Caco-2 (cell line): ENCODE data around the gene PFKP. TPM values are rescaled to one million over a fixed set of nuclear protein-coding genes. Genes with fewer than 3 reads are reported as not detected.

Experiments
- Bru-seq: library from RNA; stranded (reverse); fragments of 400-500 nt; gene quantifications from one replicate; lab custom pipeline; 2021; lab: Mats Ljungman, UMichigan
- BruChase-seq, 2 experiments: library from RNA; stranded (reverse); fragments of 400-500 nt; gene quantifications; one replicate each; lab custom pipeline; 2021; lab: Mats Ljungman, UMichigan
- BruUV-seq: library from RNA; stranded (reverse); fragments of 400-500 nt; replicated peaks from 2 replicates; lab custom pipeline; 2021; lab: Mats Ljungman, UMichigan
- CTCF ChIA-PET: fragments of 300-600 bp; sonication (Branson Sonifier 250); formaldehyde crosslinking; loops from one replicate; lab custom pipeline; 2022; ENCODE audit warnings: antibody characterized with exemption; lab: Charles Lee
- POLR2A ChIA-PET: fragments of 300-600 bp; sonication (Branson Sonifier 250); formaldehyde crosslinking; loops from one replicate; lab custom pipeline; 2022; ENCODE audit warnings: antibody characterized with exemption; lab: Charles Lee
- DNase-seq, 2 experiments: peaks; one replicate each; pipeline versions ENCODE4 v3.0.0 to v3.0.0-alpha.2; 2020 to 2022
- H3K27me3 ChIP-seq: replicated peaks from 2 replicates; pipeline ENCODE4 v1.6.0; 2011; ENCODE audit warnings: low read length; ENCODE audit not compliant: control insufficient read depth, insufficient read depth
- H3K36me3 ChIP-seq: 2 replicates; pipeline ENCODE4 v1.5.1; 2011; ENCODE audit warnings: low read length; ENCODE audit not compliant: control insufficient read depth, insufficient read depth
- H3K4me1 ChIP-seq: fragments of 250-450 bp; sonication (Bioruptor Pico); 2 replicates; pipeline ENCODE4 v1.5.1; 2020; ENCODE audit warnings: mild to moderate bottlenecking
- H3K4me3 ChIP-seq: 2 replicates; pipeline ENCODE4 v1.5.1; 2011; ENCODE audit warnings: low read depth, mild to moderate bottlenecking, control low read depth, low read length
- H3K9me3 ChIP-seq: fragments of 250-450 bp; sonication (Bioruptor Pico); 2 replicates; pipeline ENCODE4 v1.5.1; 2020; ENCODE audit warnings: mild to moderate bottlenecking, moderate library complexity
- H3K27ac Mint-ChIP-seq: one replicate; pipeline ENCODE4 v1.8.0; 2022; ENCODE audit warnings: mixed read lengths; ENCODE audit not compliant: unreplicated experiment
- H3K27me3 Mint-ChIP-seq: one replicate; pipeline ENCODE4 v1.8.0; 2022; ENCODE audit warnings: mixed read lengths; ENCODE audit not compliant: insufficient read depth, unreplicated experiment
- H3K36me3 Mint-ChIP-seq: one replicate; pipeline ENCODE4 v1.8.0; 2022; ENCODE audit warnings: mild to moderate bottlenecking, mixed read lengths; ENCODE audit not compliant: insufficient read depth, unreplicated experiment
- H3K4me1 Mint-ChIP-seq: one replicate; pipeline ENCODE4 v1.8.0; 2022; ENCODE audit warnings: low read depth, mixed read lengths; ENCODE audit not compliant: unreplicated experiment
- H3K4me3 Mint-ChIP-seq: one replicate; pipeline ENCODE4 v1.8.0; 2022; ENCODE audit warnings: mild to moderate bottlenecking, moderate library complexity, mixed read lengths; ENCODE audit not compliant: unreplicated experiment
- H3K9me3 Mint-ChIP-seq: one replicate; pipeline ENCODE4 v1.8.0; 2022; ENCODE audit warnings: mixed read lengths; ENCODE audit not compliant: unreplicated experiment
- intact Hi-C: fragments of 100-400 bp; cut with micrococcal nuclease; formaldehyde crosslinking; loops from one replicate; pipeline ENCODE4 v1.10.0; 2022; ENCODE audit not compliant: unreplicated experiment
- long read RNA-seq: library from polyadenylated mRNA; stranded (forward); transcript quantifications from one replicate; pipeline ENCODE4 v2.0.0, GENCODE V29; 2022
- total RNA-seq: library from RNA; stranded (reverse); gene quantifications from 2 replicates; pipeline ENCODE4 v1.2.3, GENCODE V29; 2022
- TF ChIP-seq, protein P1 (sequence below), 2 experiments: fragments of 200-600 bp in 1 of 2; IDR thresholded peaks; 1 replicate in 1 of 2; 2 replicates in 1 of 2; pipeline versions ENCODE4 v1.5.1 to v1.8.0; 2011 to 2022; ENCODE audit warnings: antibody characterized with exemption in 1 of 2, control low read depth in 1 of 2, inconsistent platforms in 1 of 2, low read depth in 1 of 2, low read length in 1 of 2, mild to moderate bottlenecking in 1 of 2, moderate library complexity in 1 of 2; ENCODE audit not compliant: insufficient read depth in 1 of 2, severe bottlenecking in 1 of 2, unreplicated experiment in 1 of 2

Gene PFKP
- total RNA-seq (218 and 234 TPM in 2 replicates), Bru-seq, nascent RNA (percentile 84 among the genes with signal in this experiment), BruChase-seq, experiment 1, labeled RNA remaining after a 2-hour chase (percentile 88 among the genes with signal in this experiment), BruChase-seq, experiment 2, labeled RNA remaining after a 6-hour chase (percentile 92 among the genes with signal in this experiment)
- long read RNA-seq, transcript PFKP-203 (22 exons, 2,654 nt): major isoform, 181 of 270 reads
- long read RNA-seq, transcript PFKP-201 (6 exons, 1,698 nt): minor isoform, 32 of 270 reads
- long read RNA-seq, partial matches to known transcripts: 37 of 270 reads
- long read RNA-seq, other reads (novel, unspliced or antisense): 20 of 270 reads

DNA sequence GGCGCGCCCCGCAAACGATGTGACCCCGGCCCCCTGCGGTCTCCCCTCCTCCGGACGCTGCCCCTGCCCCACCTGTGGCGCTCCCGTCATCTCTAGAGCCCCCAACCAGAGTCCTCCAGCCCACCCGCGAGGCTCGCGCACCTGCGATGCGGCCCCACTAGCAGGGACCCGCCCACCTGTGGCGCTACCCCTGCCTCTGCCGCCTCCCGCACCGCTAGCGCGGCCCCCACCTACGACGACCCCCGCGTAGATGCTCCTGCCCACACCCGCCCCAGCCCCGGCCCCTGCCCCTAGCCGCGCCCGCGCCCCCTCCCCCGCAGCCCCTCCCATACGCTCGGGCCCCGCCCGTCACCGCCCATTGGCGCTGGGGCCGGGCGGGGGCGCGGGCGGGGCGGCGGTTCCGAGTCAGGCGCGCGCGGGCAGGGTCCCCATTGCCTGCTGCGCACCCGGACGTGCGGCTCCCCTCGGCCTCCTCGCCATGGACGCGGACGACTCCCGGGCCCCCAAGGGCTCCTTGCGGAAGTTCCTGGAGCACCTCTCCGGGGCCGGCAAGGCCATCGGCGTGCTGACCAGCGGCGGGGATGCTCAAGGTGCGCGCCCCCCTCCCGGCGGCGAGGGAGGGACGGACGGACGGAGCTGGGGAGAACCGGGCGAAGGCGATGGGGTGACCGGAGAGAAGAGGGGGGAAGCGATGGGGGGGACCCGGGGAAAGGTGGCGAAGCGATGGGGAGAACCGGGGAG, at the start of gene PFKP:
Gene PFKP (plus strand): TSS at position 431 of the 741 bp plus-strand sequence. CDS start 48 bp downstream, at position 479.
- no peaks in the 10 kb centered on the region for H3K27me3 ChIP-seq
- ChIA-PET CTCF (interaction anchor here (0.6 kb wide), 2 partner anchors 129 to 1364 kb away, joined by 10 to 11 read pairs; no protein-coding TSS in a partner anchor), POLR2A (interaction anchor here (1.0 kb wide), 1 partner anchor 24 kb away, joined by 4 read pairs; no protein-coding TSS in a partner anchor)
- intact Hi-C loops: no loop called here
- Mint-ChIP-seq H3K36me3 (peaks cover 49% of the 10 kb centered on the region), H3K4me3 (peak within 1 kb of the TSS; percentile 95), H3K27ac (peak within 1 kb of the TSS; percentile 64), H3K9me3 (no peaks in the 10 kb centered on the region), H3K4me1 (peaks cover 23% of the 10 kb centered on the region), H3K27me3 (no peaks in the 10 kb centered on the region)
- BruUV-seq: no TSS peak
- peak in 1 of 2 experiments; percentile 81 for DNase-seq
- peak within 1 kb of the TSS; percentile 97 for H3K4me3 ChIP-seq
- H3K9me3 ChIP-seq: no peaks in the 10 kb centered on the region
- no peaks in the 10 kb centered on the region for H3K36me3 ChIP-seq
- peaks cover 36% of the 10 kb centered on the region for H3K4me1 ChIP-seq
- TF ChIP-seq, protein P1, sequence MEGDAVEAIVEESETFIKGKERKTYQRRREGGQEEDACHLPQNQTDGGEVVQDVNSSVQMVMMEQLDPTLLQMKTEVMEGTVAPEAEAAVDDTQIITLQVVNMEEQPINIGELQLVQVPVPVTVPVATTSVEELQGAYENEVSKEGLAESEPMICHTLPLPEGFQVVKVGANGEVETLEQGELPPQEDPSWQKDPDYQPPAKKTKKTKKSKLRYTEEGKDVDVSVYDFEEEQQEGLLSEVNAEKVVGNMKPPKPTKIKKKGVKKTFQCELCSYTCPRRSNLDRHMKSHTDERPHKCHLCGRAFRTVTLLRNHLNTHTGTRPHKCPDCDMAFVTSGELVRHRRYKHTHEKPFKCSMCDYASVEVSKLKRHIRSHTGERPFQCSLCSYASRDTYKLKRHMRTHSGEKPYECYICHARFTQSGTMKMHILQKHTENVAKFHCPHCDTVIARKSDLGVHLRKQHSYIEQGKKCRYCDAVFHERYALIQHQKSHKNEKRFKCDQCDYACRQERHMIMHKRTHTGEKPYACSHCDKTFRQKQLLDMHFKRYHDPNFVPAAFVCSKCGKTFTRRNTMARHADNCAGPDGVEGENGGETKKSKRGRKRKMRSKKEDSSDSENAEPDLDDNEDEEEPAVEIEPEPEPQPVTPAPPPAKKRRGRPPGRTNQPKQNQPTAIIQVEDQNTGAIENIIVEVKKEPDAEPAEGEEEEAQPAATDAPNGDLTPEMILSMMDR (IDR thresholded peaks at IDR 0.05; ENCODE audit: insufficient read depth in 1 of 2, low read depth in 1 of 2, low read length in 1 of 2, severe bottlenecking in 1 of 2, unreplicated experiment in 1 of 2): no peak

DNA sequence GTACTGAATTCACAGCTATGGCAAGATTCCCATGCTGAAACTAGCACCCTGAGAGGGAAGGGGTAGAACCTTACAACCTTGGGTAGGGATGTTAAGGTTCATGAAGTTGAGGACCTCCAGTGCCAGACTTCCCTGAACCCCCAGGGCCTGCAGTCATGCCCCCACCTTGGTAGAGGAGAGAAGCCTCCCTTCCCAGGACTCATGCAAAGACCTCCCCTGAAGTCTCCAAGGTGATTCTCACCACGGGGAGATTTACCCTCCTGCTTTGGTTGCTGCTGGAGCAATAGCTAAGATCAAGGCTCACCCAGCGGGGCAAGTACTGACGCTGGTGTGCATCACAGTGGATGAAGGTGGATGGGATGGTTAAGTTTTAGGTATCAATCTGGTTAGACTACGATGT, 49.1 kb upstream of the PFKP start:
- Mint-ChIP-seq H3K4me3 (no peak overlapping the region), H3K4me1 (peaks cover 12% of the 10 kb centered on the region), H3K27me3 (peaks cover 15% of the 10 kb centered on the region), H3K27ac (no peak overlapping the region), H3K36me3 (no peaks in the 10 kb centered on the region), H3K9me3 (peaks cover 7% of the 10 kb centered on the region)
- peaks cover 2% of the 10 kb centered on the region; the same call in 1 of the 2 replicates for H3K27me3 ChIP-seq
- no peaks in the 10 kb centered on the region for H3K36me3 ChIP-seq
- TF ChIP-seq, protein P1 (IDR thresholded peaks at IDR 0.05; ENCODE audit: insufficient read depth in 1 of 2, low read depth in 1 of 2, low read length in 1 of 2, severe bottlenecking in 1 of 2, unreplicated experiment in 1 of 2): no peak
- H3K4me1 ChIP-seq: no peaks in the 10 kb centered on the region
- H3K4me3 ChIP-seq: no peak overlapping the region
- BruUV-seq: no TSS peak
- no peaks in the 10 kb centered on the region for H3K9me3 ChIP-seq
- DNase-seq: no peak
- intact Hi-C loops: no loop called here
- POLR2A ChIA-PET: no interaction called here
- CTCF ChIA-PET: no interaction called here

DNA sequence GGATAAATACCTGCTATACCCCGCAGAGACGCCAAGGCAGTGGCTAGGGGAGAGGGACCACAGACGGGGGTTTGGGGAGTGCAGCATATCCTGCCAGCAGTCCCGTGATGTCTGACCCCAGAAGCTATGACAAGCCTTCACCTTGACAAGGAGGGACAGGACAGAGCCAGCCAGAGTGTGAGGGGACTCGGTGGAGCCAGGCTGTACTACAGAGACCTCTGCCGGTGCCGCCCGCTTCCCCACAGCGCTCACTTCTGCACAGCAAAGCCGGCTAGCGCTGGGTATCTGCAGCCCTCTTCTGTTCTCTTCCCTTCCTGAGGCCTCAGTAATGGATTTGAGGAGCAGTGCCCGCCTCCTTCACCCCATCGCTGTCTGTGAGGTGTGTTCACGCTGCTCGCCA, 47.0 kb upstream of the PFKP start:
- Histone ChIP-seq H3K4me3 (no peak overlapping the region), H3K4me1 (no peaks in the 10 kb centered on the region), H3K9me3 (no peaks in the 10 kb centered on the region), H3K27me3 (peaks cover 2% of the 10 kb centered on the region; the same call in 1 of the 2 replicates), H3K36me3 (no peaks in the 10 kb centered on the region)
- intact Hi-C loops: no loop called here
- H3K4me1 Mint-ChIP-seq: no peaks in the 10 kb centered on the region
- TF ChIP-seq, protein P1 (IDR thresholded peaks at IDR 0.05; ENCODE audit: insufficient read depth in 1 of 2, low read depth in 1 of 2, low read length in 1 of 2, severe bottlenecking in 1 of 2, unreplicated experiment in 1 of 2): no peak
- H3K27me3 Mint-ChIP-seq: peaks cover 16% of the 10 kb centered on the region
- ChIA-PET CTCF (no interaction called here), POLR2A (no interaction called here)
- no peak overlapping the region for H3K27ac Mint-ChIP-seq
- H3K4me3 Mint-ChIP-seq: no peak overlapping the region
- H3K36me3 Mint-ChIP-seq: no peaks in the 10 kb centered on the region
- BruUV-seq: no TSS peak
- DNase-seq: no peak
- H3K9me3 Mint-ChIP-seq: no peaks in the 10 kb centered on the region
